Pancreas (tissue), 10 donors: ENCODE data around the gene OGDHL. TPM values are rescaled to one million over a fixed set of nuclear protein-coding genes. Genes with fewer than 3 reads are reported as not detected.

Source experiments
- ATAC-seq, 4 donors: fragments of 200-7000 bp; cut with Tn5 transposase; one replicate each; pipeline versions ENCODE4 v1.8.0 to v1.9.1; 2020; ENCODE audit warnings: mild to moderate bottlenecking in 4 of 4, moderate library complexity in 4 of 4
- DNase-seq, 6 donors: peaks; one replicate each; pipeline ENCODE4 v3.0.0-alpha.2; 2020
- FAIRE-seq: peaks from 2 replicates; lab custom pipeline; 2012; peaks lifted over from hg19 to GRCh38; lab: Jason Lieb, UNC
- H3K27ac ChIP-seq, 4 donors: fragments of 200-600 bp; sonication (generic); 1 replicate in 3 of 4; 2 replicates in 1 of 4; pipeline versions ENCODE4 v1.5.0 to v1.8.0; 2020
- H3K27me3 ChIP-seq, 4 donors: fragments of 200-600 bp; one replicate each; pipeline ENCODE4 v1.8.0; 2021
- H3K36me3 ChIP-seq, 3 donors: fragments of 200-600 bp; sonication (generic) in 1 of 3; one replicate each; pipeline versions ENCODE4 v1.5.0 to v1.8.0; 2020 to 2021
- H3K4me1 ChIP-seq, 3 donors: fragments of 200-600 bp; one replicate each; pipeline ENCODE4 v1.8.0; 2021
- H3K4me3 ChIP-seq, 4 donors: fragments of 200-600 bp; sonication (generic) in 2 of 4; one replicate each; pipeline versions ENCODE4 v1.5.0 to v1.8.0; 2020 to 2021
- H3K9me3 ChIP-seq, 4 donors: fragments of 200-600 bp; one replicate each; pipeline ENCODE4 v1.8.0; 2021
- WGBS, 2 donors: extraction: QIAGEN DNeasy Blood & Tissue Kit; methylation state at CpG; one replicate each; pipeline ENCODE4 v1.1.7; 2013; 5-methylcytosine and 5-hydroxymethylcytosine counted together
- intact Hi-C, 3 donors: fragments of 100-400 bp; cut with DNase I; formaldehyde crosslinking; loops; one replicate each; pipeline versions ENCODE4 v1.11.1 to v1.14.2; 2022
- polyA plus RNA-seq, 2 donors: library from polyadenylated mRNA; stranded (reverse); fragments of 200-250 nt; gene quantifications; one replicate each; pipeline ENCODE4 v1.2.3, GENCODE V29; 2013
- total RNA-seq, 6 donors: library from RNA; stranded (reverse); fragmentation: NEBNext Ultra II Directional in 4 of 6; extraction: Animal tissue kit (Norgen Biotek cat#: 25700) in 4 of 6; gene quantifications; one replicate each; pipeline versions ENCODE4 v1.2.1 to v1.2.4, GENCODE V29; 2021 to 2023
- TF ChIP-seq, protein P1 (sequence below), 4 donors: fragments of 200-600 bp; sonication (generic) in 3 of 4; IDR thresholded peaks; one replicate each; pipeline versions ENCODE4 v1.5.0 to v1.8.0; 2021; ENCODE audit warnings: antibody characterized with exemption in 4 of 4
- donor health status: healthy with polysubstance abuse.
- donor health status: DM: no; HTN: no; CAD: no; lungs with moderate emphysema.
- donor health status: DM: no; HTN: no; CAD: no.
- donor health status: control.
- donor health status: control.
- donor health status: Bipolar disorder and iron deficiency.
- donor health status: DM: yes; HTN: yes; CAD: no.
- donor health status: DM: no; HTN: no; CAD: no.
- donor health status: DM: no; HTN: no; CAD: no.
- donor health status: DM: yes; HTN: yes; CAD: no.

OGDHL gene
- total and polyA plus RNA-seq, 8 donors, result 1.7 to 25.9 (median 4.3) TPM

DNA sequence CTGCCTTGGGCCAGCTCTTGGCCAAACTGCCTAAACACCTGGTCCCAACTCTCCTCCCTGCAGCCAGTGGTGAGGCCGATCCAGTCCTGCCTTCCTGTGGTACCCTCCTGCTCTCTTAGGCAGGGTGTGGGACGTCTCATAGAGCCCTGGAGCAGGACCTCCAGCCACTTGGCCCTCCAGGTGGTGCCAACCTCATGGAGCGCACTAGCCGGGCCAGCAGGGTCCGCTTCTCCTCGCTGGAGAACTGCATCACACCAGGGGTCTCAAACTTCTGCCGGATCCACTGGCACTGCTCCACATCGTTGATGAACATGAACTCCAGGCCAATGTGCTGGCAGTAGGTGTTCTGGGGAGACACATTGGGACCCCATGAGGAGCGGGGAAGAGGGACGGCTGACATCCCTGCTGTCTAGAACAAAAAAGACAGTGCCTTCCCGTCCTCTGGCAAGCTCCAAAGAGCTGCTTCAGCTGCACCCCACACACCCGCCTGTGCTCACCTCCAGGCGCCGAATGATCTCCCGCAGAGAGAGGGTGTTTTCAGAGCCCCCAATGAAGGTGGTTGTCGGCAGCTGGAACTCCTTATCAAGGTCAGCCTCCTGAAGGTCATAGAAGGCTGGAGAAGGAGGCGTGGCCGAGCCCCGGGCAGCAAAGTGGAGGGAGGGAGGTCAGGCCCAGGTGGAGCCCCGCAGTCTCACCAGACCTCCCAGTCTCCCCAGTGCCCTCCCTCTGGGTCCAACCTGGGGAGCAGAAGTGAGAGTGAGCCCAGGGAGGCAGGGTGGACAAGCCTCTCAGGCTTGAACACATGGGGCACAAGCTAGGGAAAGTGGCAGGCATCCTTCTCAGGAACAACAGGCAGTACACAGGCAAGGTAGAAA, 10.2 kb downstream of the OGDHL start:
- FAIRE-seq (no peak), ATAC-seq (no peak), DNase-seq (no peak)
- TF ChIP-seq, protein P1, sequence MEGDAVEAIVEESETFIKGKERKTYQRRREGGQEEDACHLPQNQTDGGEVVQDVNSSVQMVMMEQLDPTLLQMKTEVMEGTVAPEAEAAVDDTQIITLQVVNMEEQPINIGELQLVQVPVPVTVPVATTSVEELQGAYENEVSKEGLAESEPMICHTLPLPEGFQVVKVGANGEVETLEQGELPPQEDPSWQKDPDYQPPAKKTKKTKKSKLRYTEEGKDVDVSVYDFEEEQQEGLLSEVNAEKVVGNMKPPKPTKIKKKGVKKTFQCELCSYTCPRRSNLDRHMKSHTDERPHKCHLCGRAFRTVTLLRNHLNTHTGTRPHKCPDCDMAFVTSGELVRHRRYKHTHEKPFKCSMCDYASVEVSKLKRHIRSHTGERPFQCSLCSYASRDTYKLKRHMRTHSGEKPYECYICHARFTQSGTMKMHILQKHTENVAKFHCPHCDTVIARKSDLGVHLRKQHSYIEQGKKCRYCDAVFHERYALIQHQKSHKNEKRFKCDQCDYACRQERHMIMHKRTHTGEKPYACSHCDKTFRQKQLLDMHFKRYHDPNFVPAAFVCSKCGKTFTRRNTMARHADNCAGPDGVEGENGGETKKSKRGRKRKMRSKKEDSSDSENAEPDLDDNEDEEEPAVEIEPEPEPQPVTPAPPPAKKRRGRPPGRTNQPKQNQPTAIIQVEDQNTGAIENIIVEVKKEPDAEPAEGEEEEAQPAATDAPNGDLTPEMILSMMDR (IDR thresholded peaks at IDR 0.05), result no peak
- Histone ChIP-seq H3K36me3 (no peaks in the 10 kb centered on the region), H3K4me3 (no peak overlapping the region), H3K27me3 (no peaks in the 10 kb centered on the region), H3K27ac (no peak overlapping the region), H3K4me1 (no peaks in the 10 kb centered on the region), H3K9me3 (no peaks in the 10 kb centered on the region)
- WGBS, 2 donors, result 75 to 84% methylated on average over 20 of the region's 20 CpGs
- intact Hi-C loops, result no loop called here

DNA sequence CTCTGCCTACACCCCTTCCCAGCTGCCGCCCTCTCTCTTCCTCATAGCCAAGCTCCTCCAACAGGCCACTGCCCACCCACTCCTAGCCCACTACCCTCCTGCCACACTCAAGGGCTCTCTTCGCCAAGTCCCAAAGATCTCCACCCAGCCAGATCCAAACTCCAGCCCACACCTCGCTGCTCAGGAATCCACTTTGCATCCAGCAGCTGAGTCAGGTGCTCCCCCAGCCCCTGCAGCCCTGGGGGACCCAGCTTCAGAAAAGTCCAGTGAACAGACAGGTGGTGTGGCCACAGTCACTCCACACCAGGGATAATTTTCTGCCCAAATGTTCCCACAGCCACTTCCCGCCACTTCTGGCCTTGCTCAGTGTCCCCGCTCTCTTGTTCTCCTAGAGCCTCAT, 10.9 kb downstream of the OGDHL start:
- H3K9me3 ChIP-seq, result no peaks in the 10 kb centered on the region
- 89 to 97% methylated on average over 5 of the region's 5 CpGs for WGBS, 2 donors
- H3K27me3 ChIP-seq, result no peaks in the 10 kb centered on the region
- no peaks in the 10 kb centered on the region for H3K36me3 ChIP-seq
- FAIRE-seq, result no peak
- intact Hi-C loops, result no loop called here
- no peak for DNase-seq
- no peak overlapping the region for H3K27ac ChIP-seq
- no peak overlapping the region for H3K4me3 ChIP-seq
- no peaks in the 10 kb centered on the region for H3K4me1 ChIP-seq
- TF ChIP-seq, protein P1 (IDR thresholded peaks at IDR 0.05), result no peak
- ATAC-seq, result no peak

DNA sequence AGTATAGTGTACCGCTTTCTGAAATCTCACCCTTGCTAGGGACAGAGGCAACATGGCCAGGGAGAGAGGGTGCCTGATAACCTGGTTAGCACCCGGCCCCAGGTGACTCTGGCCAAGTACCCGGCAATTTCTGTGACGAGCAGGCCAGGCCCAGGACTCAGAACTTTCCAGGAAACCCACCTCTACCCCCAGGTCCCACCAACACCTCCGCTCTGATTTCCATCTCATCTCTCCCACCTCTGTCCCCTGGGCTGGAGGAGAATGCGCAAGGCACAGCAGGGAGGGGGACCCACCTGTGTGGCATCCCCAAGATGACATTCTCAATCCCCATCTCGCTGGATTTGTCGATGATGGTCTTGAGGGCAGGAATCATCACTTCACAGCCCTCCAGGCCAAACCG, 11.6 kb downstream of the OGDHL start:
- no peaks in the 10 kb centered on the region for H3K4me1 ChIP-seq
- DNase-seq (no peak), FAIRE-seq (no peak), ATAC-seq (no peak)
- no peaks in the 10 kb centered on the region for H3K9me3 ChIP-seq
- intact Hi-C loops, result no loop called here
- no peak overlapping the region for H3K4me3 ChIP-seq
- no peaks in the 10 kb centered on the region for H3K27me3 ChIP-seq
- 85 to 91% methylated on average over 9 of the region's 9 CpGs for WGBS, 2 donors
- no peak overlapping the region for H3K27ac ChIP-seq
- no peaks in the 10 kb centered on the region for H3K36me3 ChIP-seq
- TF ChIP-seq, protein P1 (IDR thresholded peaks at IDR 0.05), result no peak

DNA sequence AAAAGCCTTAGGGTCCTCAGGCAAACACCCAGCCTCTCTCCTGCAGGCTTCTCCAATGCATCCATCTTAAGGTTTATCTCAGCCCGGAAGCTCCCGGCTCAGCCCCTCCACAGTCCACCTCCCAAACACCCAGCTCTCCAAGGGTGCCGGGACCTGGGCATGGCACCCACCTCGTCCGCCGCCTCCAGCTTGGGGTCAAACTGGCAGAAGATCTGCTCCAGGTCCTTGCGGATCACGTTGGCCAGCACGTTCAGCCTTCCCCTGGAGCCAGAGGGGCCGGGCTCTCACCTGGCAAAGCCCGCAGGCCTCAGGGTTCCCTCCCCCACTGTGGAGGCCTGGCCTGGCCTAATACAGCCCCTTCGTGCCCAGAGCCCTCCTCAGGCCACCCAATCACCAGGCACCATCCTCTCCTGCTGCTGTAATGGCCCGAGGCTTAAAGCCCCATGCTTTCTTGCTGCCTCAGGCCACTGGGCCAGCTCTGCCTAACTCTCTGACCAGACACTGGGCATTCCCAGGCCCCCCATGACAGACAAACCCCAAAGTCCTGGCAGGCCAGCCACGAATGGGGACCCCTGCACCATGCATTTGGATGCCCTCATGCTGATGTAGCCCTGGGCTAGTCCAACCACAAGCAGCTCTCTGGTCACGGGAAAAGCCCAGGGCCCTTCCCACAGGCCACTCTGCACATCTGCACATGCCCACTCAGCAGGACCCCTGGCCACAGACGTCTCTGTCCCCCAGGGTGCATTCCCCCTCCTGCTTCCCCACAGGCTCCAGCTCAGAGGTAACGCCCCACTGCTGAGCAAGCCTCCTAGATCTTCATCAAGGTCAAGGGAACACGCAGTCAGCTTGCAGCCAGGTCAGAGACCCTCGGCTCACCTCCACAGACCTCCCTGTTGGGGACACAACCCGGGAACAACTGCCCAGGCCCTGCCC, 12.3 kb downstream of the OGDHL start:
- DNase-seq, result no peak
- TF ChIP-seq, protein P1 (IDR thresholded peaks at IDR 0.05), result no peak
- no peak for ATAC-seq
- Histone ChIP-seq H3K9me3 (no peaks in the 10 kb centered on the region), H3K4me3 (no peak overlapping the region), H3K36me3 (no peaks in the 10 kb centered on the region), H3K27ac (no peak overlapping the region), H3K4me1 (no peaks in the 10 kb centered on the region), H3K27me3 (no peaks in the 10 kb centered on the region)
- WGBS, 2 donors, result 71 to 84% methylated on average over 20 of the region's 20 CpGs
- intact Hi-C loops, result no loop called here
- FAIRE-seq, result no peak
